Right cardiac atrium (tissue), 5 donors: ENCODE results near the gene SLC25A47. TPM values are rescaled to one million over a fixed set of nuclear protein-coding genes. Genes with fewer than 3 reads are reported as not detected.

Source experiments
- ATAC-seq, 2 donors: fragments of 200-7000 bp; cut with Tn5 transposase; one replicate each; pipeline versions ENCODE4 v1.8.0 to v1.9.1; 2020; ENCODE audit warnings: moderate library complexity in 2 of 2, mild to moderate bottlenecking in 1 of 2
- DNase-seq, 3 donors: peaks; one replicate each; pipeline ENCODE4 v3.0.0-alpha.2; 2020
- H3K27ac ChIP-seq: one replicate; pipeline ENCODE4 v1.5.1; 2013; ENCODE audit warnings: mild to moderate bottlenecking, low read length, control low read depth, moderate library complexity
- H3K27me3 ChIP-seq: one replicate; pipeline ENCODE4 v1.6.1; 2013; ENCODE audit not compliant: control insufficient read depth, insufficient read depth
- H3K4me1 ChIP-seq: one replicate; pipeline ENCODE4 v1.6.1; 2013; ENCODE audit warnings: low read length; ENCODE audit not compliant: control insufficient read depth, insufficient read depth
- H3K4me3 ChIP-seq: one replicate; pipeline ENCODE4 v1.5.1; 2013; ENCODE audit warnings: low read length, control low read depth
- H3K9me3 ChIP-seq: one replicate; pipeline ENCODE4 v1.6.1; 2013; ENCODE audit warnings: low read length; ENCODE audit not compliant: control insufficient read depth
- WGBS: extraction: QIAGEN DNeasy Blood & Tissue Kit; methylation state at CpG from one replicate; pipeline ENCODE4 v1.1.7; 2013; 5-methylcytosine and 5-hydroxymethylcytosine counted together
- intact Hi-C, 4 donors: fragments of 100-400 bp; cut with DNase I; formaldehyde crosslinking; loops; one replicate each; pipeline versions ENCODE4 v1.11.0 to v1.14.0; 2022 to 2023
- polyA plus RNA-seq: library from polyadenylated mRNA; stranded (reverse); fragments of 200-250 nt; gene quantifications from one replicate; pipeline ENCODE4 v1.2.3, GENCODE V29; 2013
- total RNA-seq, 4 donors: library from RNA; stranded (reverse); fragmentation: NEBNext Ultra II Directional; extraction: Animal tissue kit (Norgen Biotek cat#: 25700); gene quantifications; one replicate each; pipeline ENCODE4 v1.2.1, GENCODE V29; 2021
- donor health status: healthy with polysubstance abuse.
- donor health status: DM: no; HTN: yes; CAD: no.
- donor health status: DM: no; HTN: no; CAD: no.
- donor health status: DM: no; HTN: yes; CAD: no; lungs with severe emphysema.
- donor health status: DM: yes; HTN: yes; CAD: no.

Gene SLC25A47
- total and polyA plus RNA-seq, 5 donors = not detected

DNA sequence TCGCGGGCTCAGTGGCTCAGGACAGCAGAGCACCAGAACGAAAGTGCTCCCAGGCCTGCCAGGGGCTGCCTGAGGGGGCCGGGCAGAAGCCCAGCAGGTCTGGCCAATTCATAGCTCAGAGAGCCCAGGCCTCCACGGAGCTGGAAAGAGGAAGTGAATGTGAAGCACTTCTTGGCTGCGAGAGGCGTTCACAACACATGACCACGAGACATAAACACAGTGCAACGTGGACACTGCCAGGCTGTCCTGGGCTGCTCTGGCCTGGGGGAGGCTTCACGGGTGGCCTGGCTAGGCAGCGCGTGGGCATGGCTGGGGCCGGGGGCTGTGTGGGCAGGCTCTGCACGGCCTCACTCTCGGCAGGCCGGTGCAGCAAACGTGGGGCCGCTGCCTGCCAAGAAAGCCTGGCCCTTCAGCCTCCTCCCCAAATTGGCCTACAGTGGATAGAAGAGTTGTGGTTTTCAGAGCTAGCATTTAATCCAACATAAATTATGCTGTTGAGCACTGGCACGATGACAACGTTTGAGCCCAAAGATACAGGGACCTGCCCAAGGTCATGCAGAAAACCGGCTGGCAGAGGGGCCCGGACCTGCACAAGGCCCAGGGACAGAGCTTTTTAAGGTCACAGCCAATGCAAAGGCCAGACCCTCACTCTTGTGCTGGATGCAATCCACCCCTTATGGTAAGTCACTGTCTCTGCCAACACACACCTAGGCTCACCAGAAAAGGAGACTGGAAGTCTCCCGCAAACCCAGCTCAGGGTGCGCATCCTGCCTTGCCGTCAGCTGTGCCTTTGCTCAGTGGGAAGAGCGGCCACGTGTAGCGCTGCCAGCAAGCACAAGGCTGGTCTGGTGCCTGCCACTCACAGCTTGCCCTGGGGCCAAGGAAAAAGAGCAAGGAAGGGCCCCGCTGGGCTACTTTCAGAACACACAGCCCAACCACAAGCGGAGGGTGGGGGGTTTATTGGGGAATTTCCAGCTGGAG lies 25.5 kb upstream of the SLC25A47 start:
- no peak overlapping the region for H3K4me3 ChIP-seq
- peaks cover 6% of the 10 kb centered on the region for H3K4me1 ChIP-seq
- DNase-seq (peak; percentile 83 to 94 (median 93)), ATAC-seq (peak; percentile 76 to 89)
- H3K27me3 ChIP-seq = no peaks in the 10 kb centered on the region
- intact Hi-C loops = no loop called here
- H3K9me3 ChIP-seq = no peaks in the 10 kb centered on the region
- peak overlapping the region; percentile 24 for H3K27ac ChIP-seq
- WGBS = 34% methylated on average over 30 of the region's 30 CpGs

DNA sequence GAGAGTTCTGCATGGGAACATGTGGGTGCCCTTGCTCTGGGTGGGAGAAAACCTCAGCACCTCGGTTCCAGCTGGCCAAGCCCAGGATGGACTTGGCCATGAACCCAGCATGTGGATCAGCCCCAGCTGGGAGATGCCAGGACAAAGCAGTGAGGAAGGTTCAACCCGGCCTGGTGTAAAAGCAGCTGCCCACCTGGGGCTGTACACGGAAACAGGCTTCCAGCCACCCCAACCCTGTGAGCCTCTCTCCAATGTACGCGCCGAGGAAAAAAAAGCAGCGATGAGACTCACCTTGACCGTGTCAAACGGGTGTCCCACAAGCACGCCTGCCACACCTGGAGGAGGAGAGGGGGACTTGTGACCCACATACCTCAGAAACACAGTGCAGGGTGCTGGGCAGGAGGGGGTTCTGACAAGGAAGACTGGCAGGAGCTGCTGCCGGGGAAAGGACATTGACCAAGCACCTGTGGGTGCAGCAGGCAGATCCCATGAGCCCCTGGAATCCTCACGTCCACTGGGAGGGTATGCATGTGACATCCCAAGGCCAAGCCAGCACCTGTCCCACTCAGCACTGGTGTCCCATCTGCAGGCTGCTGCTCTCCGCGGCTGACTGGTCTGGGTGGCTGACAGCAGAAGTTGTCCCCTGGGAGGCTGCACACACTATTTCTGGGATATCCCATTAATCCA lies 24.4 kb upstream of the SLC25A47 start:
- Histone ChIP-seq H3K27ac (no peak overlapping the region), H3K9me3 (no peaks in the 10 kb centered on the region), H3K27me3 (no peaks in the 10 kb centered on the region), H3K4me3 (no peak overlapping the region), H3K4me1 (peaks cover 6% of the 10 kb centered on the region)
- WGBS = 86% methylated on average over 14 of the region's 14 CpGs
- intact Hi-C loops = no loop called here
- ATAC-seq = no peak
- peak; percentile 10 to 41 (median 34) for DNase-seq

DNA sequence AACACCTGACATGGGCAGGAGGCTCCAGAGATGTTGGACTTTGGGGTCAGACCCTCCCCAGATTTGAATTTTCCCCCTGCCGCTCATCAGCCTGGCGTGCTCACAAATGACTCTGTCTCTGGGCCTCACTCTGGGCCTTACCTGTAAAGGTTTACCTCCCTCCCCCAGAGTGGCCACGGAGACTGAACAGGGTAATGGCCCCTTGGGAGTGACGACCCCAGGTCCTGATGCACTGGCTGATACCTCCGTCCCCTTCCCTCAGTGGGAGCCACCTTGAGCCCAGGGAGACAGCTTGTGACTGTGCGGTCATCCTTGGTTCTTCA lies 23.9 kb upstream of the SLC25A47 start:
- DNase-seq = peak; percentile 2 to 35 (median 30)
- 93% methylated on average over 6 of the region's 6 CpGs for WGBS

DNA sequence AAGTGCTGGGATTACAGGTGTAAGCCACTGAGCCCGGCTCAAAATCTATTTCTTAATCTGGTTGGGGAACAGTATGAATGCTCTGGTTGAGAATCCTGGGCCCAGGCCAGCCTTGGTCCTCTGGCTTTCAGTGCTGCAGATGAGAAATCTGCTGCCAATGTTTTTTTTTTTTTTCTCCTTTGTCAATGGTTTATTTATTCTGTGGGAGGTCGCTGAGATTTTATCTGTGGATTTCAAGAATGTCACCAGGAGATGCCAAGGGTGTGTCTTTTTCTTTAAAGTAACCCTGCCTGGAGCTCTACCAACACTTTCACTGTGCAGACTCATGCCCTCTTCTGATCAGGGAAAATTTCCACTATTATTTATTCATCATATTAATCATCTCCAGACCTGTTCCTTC lies 20.5 kb upstream of the SLC25A47 start:
- H3K9me3 ChIP-seq = no peaks in the 10 kb centered on the region
- no peak overlapping the region for H3K4me3 ChIP-seq
- ATAC-seq = no peak
- peaks cover 4% of the 10 kb centered on the region for H3K4me1 ChIP-seq
- 49% methylated on average over 2 of the region's 2 CpGs for WGBS
- H3K27ac ChIP-seq = no peak overlapping the region
- DNase-seq = peak in 2 of 3 donors; percentile 41 to 66
- no peaks in the 10 kb centered on the region for H3K27me3 ChIP-seq
- intact Hi-C loops = loop anchor here in 2 of 4 donors (5.0 to 10.0 kb wide), 2 partner anchors 72 to 75 kb away; partner anchors contain the start of gene WDR25 (in 2 of the 2)

More for the DNA sequence above, 23.9 kb upstream of the SLC25A47 start:
- Histone ChIP-seq H3K9me3 (no peaks in the 10 kb centered on the region), H3K27me3 (no peaks in the 10 kb centered on the region), H3K27ac (no peak overlapping the region), H3K4me1 (peaks cover 6% of the 10 kb centered on the region), H3K4me3 (no peak overlapping the region)
- no peak for ATAC-seq
- intact Hi-C loops = no loop called here

DNA sequence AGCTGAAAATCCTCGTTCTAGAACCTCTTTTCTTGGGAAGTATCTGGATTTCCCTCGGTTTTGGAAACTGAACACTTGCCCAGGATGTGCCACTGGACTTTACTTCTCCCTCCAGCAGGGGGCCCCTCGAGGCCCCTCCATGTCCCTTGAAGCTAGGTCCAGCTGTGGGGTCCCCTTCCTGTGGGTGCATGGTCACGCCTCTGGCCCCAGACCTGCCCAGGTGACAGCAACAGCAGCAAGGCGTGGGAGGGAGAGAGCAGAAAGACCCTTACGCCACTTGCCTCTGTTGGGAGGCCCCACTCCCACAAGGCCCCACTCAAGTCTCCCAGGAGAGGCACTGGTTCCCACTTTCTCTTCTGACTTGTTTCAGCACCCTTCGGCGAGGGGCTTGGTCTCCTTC lies 20.0 kb upstream of the SLC25A47 start:
- intact Hi-C loops = loop anchor here in 2 of 4 donors (5.0 to 10.0 kb wide), 2 partner anchors 72 to 74 kb away; partner anchors contain the start of gene WDR25 (in 2 of the 2)
- Histone ChIP-seq H3K4me1 (no peaks in the 10 kb centered on the region), H3K9me3 (no peaks in the 10 kb centered on the region), H3K27ac (no peak overlapping the region), H3K27me3 (no peaks in the 10 kb centered on the region), H3K4me3 (no peak overlapping the region)
- DNase-seq (peak in 2 of 3 donors; percentile 60 to 64), ATAC-seq (no peak)
- 65% methylated on average over 8 of the region's 8 CpGs for WGBS

DNA sequence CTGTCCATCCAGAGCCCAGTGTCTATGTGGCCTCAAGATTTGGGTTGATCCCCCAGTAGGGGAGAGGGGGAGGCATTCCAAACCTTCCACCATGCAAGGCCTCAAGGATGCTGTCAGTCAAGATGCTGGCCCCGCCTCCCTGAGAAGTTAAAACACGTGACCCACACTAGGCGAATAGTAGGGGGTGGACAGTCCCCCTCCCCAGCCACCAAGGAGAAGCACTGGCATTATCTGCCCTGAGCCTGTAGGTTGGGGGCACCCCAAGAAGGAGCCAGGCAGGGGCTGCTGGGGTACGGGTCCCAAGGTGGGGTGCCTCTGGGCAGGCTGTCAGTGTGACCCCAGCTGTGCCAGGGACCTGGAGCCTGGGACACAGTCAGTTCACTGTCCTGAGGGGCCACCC lies 19.2 kb upstream of the SLC25A47 start:
- H3K27me3 ChIP-seq = no peaks in the 10 kb centered on the region
- H3K27ac ChIP-seq = no peak overlapping the region
- ATAC-seq = no peak
- intact Hi-C loops = loop anchor here in 2 of 4 donors (5.0 to 10.0 kb wide), 2 partner anchors 71 to 73 kb away; partner anchors contain the start of gene WDR25 (in 2 of the 2)
- peak in 2 of 3 donors; percentile 58 to 66 for DNase-seq
- H3K9me3 ChIP-seq = no peaks in the 10 kb centered on the region
- WGBS = 61% methylated on average over 4 of the region's 4 CpGs
- H3K4me3 ChIP-seq = no peak overlapping the region
- H3K4me1 ChIP-seq = no peaks in the 10 kb centered on the region

DNA sequence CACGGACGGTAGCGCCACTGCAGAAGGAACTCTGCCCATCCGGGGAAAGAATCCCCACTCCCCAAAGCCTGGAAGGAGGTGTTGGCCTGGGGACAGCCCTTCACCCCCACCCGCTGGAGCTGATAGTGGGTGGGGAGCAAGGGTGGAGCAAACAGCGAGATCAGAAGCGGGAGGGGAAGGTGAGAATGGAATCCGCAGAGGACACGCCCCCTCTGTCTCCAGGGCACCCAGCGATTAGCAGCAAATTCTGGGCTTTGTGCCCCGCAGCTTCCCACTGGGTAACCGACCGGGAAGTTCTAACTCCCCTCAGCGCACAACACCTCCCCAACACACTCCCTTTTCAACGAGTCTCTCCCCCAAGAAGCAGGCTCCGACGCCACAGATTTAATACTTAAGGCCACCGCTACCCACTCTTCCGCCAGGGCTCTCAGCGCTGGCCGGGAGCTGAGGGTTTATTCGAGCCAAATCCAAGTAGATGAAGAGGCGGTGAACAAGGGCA lies 18.3 kb upstream of the SLC25A47 start:
- peak overlapping the region; percentile 4 for H3K27ac ChIP-seq
- no peaks in the 10 kb centered on the region for H3K27me3 ChIP-seq
- intact Hi-C loops = loop anchor here in 3 of 4 donors (5.0 to 10.0 kb wide), 2 partner anchors 70 to 72 kb away; partner anchors contain the start of gene WDR25 (in 3 of the 3)
- WGBS = 8% methylated on average over 21 of the region's 23 CpGs
- ATAC-seq (peak; percentile 22 to 28), DNase-seq (peak; percentile 76 to 90 (median 88))
- H3K4me3 ChIP-seq = peak overlapping the region; percentile 92
- no peaks in the 10 kb centered on the region for H3K9me3 ChIP-seq
- H3K4me1 ChIP-seq = no peaks in the 10 kb centered on the region

DNA sequence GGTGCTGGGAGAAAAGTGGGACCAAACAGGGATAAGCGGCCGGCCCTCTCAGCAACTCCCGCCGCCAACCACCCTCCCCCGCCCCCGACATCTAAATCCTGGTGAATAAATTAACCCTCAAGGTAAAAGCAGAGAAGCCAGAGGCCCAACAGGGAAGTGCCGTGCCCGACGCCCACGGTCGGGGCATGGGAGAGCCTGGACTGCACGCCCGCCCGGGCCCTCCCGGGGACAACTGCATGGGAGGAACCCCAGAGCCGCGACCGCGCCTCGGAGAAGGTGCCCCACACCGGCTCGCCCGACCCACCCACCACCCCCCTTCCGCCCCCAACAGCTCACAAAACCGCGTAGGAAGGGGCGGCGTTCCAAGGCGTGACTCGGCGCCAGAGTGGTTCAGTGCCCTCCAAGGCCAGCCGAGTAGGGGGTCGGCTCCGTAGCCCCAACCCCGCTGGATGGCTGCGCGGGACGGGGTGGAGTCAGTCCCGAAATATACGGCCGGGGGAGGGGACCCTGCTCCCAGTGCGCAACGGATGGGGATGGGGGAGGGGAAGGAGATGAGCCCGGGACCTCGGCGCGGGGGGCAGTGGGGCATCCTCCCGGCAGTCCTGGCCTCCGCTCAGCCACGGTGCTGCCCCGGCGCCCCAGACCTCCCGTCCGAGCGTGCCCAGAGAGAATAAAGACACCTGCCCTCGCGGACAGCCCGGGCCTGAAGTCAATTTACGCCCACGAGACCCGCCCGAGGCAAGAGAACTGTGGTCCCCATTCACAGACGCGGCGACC lies 17.6 kb upstream of the SLC25A47 start:
- under 1% methylated on average over 65 of the region's 65 CpGs for WGBS
- Histone ChIP-seq H3K27me3 (no peaks in the 10 kb centered on the region), H3K9me3 (no peaks in the 10 kb centered on the region), H3K27ac (peak overlapping the region; percentile 68), H3K4me1 (no peaks in the 10 kb centered on the region), H3K4me3 (peak overlapping the region; percentile 92)
- intact Hi-C loops = loop anchor here in 2 of 4 donors (5.0 to 10.0 kb wide), 2 partner anchors 69 to 72 kb away; partner anchors contain the start of gene WDR25 (in 2 of the 2)
- DNase-seq (peak; percentile 49 to 80 (median 78)), ATAC-seq (peak; percentile 1 to 4)

DNA sequence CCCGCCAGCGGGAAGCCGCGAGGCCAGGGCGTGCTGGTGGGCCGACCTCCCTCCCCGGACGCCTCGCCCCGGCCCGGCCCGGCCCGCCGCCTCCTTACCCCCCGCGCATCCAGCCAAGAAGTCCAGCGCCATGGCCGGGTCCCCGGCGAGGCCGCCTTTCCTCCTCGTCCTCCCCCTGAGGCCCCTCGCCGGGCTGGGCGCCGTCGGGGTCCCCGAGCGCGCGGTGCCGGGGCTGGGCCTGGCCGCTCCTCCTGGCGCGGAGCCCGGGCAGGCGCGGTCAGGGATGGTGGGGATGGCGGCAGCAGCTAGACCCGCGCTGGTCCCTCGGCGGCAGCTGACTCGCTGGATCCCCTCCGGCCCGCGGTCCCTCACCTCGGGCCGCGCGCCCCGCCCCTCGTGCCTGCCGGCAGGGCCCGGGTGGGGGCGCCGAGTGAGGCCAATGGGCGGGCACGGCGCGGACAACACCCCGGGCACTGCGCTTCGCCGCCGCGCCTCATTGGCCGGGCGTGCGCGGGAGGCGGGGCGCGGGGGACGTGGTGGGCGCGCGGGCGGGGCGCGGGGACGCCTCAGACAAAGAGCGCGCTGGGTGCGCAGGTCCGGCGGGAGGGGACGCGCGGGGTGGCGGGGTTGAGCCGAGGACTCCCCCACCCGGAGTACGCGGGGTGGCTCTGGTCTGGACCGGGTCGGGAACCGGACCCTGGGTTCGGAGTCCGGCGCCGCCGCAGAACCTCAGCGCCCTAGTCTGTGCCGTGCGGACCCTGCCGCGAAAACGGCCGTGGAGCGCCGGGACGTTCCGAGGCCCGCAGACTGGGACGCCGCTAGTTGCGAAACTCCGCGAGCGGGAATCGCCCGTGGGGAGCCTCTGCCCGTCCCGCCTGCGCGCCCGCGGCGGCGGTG lies 16.8 kb upstream of the SLC25A47 start, which contains the start of gene SLC25A29:
TSS of gene SLC25A29 (minus strand) at position 344 of the 897 bp plus-strand sequence. CDS start at position 132, 212 bp downstream.
- Histone ChIP-seq H3K4me1 (no peaks in the 10 kb centered on the region), H3K27ac (peak within 1 kb of the TSS; percentile 91), H3K4me3 (peak within 1 kb of the TSS; percentile 92), H3K27me3 (no peaks in the 10 kb centered on the region), H3K9me3 (no peaks in the 10 kb centered on the region)
- intact Hi-C loops = loop anchor here in 2 of 4 donors (5.0 to 10.0 kb wide), 2 partner anchors 68 to 71 kb away; partner anchors contain the start of gene WDR25 (in 2 of the 2)
- under 1% methylated on average over 131 of the region's 131 CpGs for WGBS
- ATAC-seq (peak; percentile 88 to 92), DNase-seq (peak; percentile 90 to 97 (median 96))
